KOPT-K1 (cell line): Measurements from ENCODE around the gene PRDM1.

Source experiments
- H3K27ac ChIP-seq: fragments of 200-600 bp; sonication (generic); 2 replicates; pipeline ENCODE4 v1.5.1; 2016; ENCODE audit warnings: antibody characterized with exemption, mild to moderate bottlenecking, low read depth, low read length; ENCODE audit not compliant: poor library complexity, severe bottlenecking
- H3K36me3 ChIP-seq: fragments of 200-600 bp; sonication (generic); 2 replicates; pipeline ENCODE4 v1.5.1; 2017; ENCODE audit warnings: antibody characterized with exemption, mild to moderate bottlenecking, low read length, moderate library complexity; ENCODE audit not compliant: insufficient read depth
- H3K9me3 ChIP-seq: fragments of 200-600 bp; sonication (generic); 2 replicates; pipeline ENCODE4 v1.5.1; 2017; ENCODE audit warnings: antibody characterized with exemption, low read length, mild to moderate bottlenecking; ENCODE audit not compliant: insufficient read depth, poor library complexity, severe bottlenecking

The PRDM1 gene

DNA sequence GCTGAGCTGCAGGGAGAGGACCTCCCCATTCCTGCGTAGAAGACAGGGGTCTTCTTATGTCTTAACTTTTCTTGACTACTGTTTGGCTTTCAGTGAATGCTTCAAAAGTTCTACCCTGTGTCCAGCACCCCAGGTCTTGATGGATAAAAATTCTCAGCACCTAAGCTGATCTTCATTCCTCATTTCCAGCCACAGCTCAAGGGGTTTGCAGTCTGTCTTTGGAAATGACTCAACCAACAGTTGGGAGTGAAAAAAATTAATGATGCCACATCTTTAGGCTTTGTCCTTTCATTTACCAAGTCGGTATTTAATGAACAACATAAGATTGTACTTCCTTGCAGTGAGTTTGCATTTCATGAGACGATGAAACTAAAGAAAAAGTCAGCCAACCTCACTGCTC, 40.3 kb downstream of the PRDM1 start:
- Histone ChIP-seq H3K27ac (no peak overlapping the region), H3K9me3 (no peaks in the 10 kb centered on the region), H3K36me3 (no peaks in the 10 kb centered on the region)

DNA sequence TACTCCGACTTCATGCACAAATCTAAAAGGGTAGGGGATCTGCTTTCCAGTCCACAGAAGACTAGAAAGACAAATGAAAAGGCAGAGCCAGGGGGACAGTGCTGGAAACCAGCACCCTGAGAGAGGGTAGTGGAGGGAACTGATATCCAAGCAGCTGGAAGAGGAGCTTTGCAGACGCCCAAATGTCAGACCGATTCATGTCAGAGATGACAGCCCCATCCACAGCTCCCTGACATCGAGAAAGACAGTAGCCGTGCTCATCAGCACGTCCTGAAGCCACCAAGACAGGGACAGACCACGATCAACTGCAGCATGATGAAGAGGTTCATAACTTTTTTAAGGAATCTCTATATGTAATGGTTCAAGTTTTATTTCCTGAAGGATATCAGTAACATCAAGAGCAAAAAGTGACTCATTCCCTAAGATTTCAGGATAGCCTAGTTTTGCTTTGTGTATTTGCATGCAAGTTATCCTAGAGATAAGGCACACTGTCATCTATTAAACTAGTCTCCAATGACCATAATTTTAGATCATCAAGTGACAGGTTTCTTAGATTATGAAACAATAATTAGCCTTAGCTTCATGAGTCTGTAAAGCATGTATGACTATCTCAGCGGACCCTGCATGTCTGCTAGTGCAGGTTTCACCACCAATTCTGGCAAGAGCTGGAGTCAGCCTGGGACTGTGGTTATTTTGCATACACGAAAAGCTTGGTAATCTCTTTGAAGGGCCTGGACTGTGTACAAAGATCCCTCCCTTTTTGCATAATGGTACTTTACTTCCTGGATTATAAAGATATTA, 43.0 kb downstream of the PRDM1 start:
- no peak overlapping the region for H3K27ac ChIP-seq
- no peaks in the 10 kb centered on the region for H3K36me3 ChIP-seq
- no peaks in the 10 kb centered on the region for H3K9me3 ChIP-seq

DNA sequence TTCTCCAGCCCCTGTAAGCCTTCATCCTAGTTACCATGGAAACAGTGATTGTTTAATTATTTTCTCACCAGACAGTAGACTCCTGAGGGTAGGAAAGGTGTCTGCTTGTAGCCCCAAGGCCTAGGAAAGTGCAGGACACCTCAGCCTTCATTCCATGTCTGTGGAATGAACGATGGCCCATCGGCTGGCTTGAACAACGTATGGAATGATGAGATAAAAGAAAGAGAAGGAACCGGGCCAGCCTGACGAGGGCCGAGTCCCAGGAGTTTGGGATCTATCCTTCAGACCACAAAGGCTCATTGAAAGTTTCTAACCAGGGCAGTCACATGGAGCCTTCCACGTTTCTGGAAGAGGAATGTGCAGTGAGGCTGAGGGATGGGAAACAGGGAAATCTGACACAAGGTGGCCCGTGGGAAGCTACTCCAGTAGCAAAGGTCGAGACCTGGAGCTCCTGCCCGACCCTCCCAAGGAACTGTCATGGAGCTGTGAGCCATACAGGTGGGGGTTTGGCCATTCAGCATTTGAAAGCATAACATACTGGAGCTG, 46.1 kb downstream of the PRDM1 start:
- H3K27ac ChIP-seq, result no peak overlapping the region
- no peaks in the 10 kb centered on the region for H3K9me3 ChIP-seq
- H3K36me3 ChIP-seq, result no peaks in the 10 kb centered on the region

DNA sequence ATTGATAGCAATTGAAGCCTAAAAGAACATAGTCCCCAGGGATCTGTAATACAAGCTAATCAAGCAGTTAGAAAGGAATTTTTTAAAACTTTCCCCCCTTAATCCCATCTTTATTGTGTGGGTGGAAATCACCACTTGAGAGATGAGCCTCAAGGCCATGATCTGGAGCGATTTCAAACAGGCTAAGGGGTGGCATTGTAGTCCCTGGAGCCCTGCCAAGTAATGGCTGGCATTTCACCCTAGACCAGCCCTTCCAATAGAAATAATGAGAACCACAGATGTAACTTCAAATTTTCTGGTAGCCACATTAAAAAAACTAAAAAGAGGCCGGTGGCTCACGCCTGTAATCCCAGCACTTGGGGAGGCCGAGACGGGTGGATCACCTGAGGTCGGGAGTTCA, 46.9 kb downstream of the PRDM1 start:
- H3K9me3 ChIP-seq, result no peaks in the 10 kb centered on the region
- H3K27ac ChIP-seq, result no peak overlapping the region
- no peaks in the 10 kb centered on the region for H3K36me3 ChIP-seq

DNA sequence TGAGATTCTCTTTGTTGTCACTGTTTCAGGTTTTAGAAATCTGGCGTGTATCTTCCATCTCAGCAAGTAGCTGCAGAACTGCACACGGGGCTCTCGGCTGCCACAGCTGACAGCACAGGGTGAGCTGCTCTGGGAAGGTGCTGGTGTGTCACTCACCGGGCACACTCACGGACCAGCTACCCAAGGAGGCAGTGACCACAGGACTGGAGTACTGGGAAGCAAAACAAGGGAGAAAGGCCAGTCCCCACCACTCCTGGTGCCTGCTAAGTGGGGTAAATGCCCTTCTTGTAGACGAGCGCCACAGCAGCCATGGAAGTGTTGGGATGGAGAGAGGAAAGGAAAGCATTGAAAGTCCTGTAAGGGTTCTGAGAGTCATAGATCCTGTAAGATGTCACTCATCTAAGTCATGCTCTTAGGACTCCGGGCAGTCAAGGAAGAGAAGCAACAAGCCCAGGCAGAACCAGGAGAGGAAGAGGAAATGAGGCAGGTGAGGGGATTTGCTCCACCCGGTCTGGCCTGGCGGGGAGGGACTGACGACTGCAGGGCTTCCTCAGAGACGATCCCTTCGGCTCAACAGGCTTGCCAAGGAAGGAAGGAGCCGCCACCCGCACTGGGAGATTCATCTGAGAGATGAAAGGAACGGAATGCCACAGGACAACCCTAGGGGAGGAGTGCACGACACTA, 48.1 kb downstream of the PRDM1 start:
- Histone ChIP-seq H3K27ac (no peak overlapping the region), H3K9me3 (no peaks in the 10 kb centered on the region), H3K36me3 (no peaks in the 10 kb centered on the region)

DNA sequence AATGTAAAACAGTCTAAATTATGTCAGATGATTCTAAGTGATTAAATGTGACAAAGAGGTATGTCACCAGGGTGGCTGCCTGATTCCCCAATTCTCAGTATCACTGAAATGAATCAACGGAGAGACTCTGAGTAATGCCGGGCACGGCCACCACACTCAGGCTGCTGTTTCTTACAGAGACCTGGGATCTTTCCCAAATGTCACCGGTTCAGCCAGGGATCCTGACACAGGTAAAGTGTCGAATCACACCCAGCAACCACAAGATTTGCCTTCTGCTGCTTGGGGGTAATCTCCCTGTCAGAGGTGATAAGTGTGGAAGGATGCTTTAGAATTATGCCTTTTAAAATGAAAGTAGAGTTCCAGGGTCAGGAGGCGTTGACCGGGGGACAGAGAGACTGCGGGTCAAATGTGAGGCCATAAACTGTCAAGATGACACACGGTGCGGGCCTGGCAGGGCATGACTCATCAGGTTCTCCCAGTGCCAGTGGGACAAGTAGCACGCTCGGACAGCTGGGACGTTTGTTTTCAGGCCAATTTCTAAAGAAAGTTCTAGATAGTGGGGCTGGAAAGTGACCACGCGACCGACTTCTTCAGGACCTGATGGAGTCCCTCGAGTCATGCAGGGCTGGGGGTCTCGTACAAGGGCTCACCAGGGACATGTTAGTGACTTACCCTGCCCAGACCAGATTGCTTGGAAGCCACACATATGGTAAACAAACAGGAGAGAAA, 48.9 kb downstream of the PRDM1 start:
- H3K27ac ChIP-seq, result no peak overlapping the region
- H3K36me3 ChIP-seq, result no peaks in the 10 kb centered on the region
- H3K9me3 ChIP-seq, result no peaks in the 10 kb centered on the region

DNA sequence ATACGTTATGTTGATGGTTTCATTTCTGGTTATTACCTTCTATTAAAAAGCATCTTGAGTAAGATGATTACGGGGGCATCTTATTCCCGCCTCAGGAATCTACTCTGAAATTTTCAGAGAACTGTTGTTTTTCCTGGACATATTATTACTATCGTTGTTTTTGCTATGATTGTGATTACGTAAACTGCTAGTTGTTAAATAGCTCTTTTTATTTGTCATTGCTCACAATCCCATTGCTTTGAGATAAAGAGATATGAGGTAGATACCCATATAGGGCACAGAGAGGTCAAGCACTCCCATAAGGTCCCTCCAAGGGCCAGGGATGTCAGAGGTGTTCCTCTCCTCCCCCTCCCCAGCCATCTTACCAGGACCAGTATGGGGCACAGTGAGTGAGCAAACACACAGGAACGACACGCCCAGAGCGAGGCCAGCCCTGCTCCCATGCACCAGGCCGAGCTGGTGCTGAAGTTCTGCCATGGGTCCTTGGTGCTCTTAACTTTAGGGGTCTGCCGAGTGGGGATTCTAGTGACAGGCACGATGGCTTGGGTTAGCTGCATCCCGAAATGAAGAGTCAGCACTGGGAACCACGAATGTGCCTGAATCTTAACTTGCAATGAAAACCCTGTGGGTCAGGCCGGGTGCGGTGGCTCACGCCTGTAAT, 49.9 kb downstream of the PRDM1 start:
- Histone ChIP-seq H3K27ac (no peak overlapping the region), H3K36me3 (no peaks in the 10 kb centered on the region), H3K9me3 (no peaks in the 10 kb centered on the region)

DNA sequence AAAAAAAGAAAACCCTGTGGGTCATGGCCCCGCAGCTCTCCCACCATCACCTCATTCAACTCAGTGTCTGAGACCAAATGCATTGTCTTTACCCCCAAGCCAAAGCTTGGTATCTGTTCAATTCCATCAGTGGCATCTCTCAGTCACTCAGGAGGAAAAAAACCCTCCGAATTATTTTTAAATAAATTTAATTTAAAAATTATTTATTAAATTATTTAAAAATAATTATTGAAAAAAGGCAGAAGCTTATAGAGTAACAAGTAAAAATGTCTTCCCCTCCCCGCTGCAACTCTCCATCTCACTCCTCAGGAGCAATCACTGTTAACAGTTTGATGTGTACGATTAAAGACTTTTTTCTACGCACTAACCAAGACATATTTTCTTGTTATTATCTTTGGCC, 50.7 kb downstream of the PRDM1 start:
- H3K9me3 ChIP-seq, result no peaks in the 10 kb centered on the region
- H3K36me3 ChIP-seq, result no peaks in the 10 kb centered on the region
- no peak overlapping the region for H3K27ac ChIP-seq

DNA sequence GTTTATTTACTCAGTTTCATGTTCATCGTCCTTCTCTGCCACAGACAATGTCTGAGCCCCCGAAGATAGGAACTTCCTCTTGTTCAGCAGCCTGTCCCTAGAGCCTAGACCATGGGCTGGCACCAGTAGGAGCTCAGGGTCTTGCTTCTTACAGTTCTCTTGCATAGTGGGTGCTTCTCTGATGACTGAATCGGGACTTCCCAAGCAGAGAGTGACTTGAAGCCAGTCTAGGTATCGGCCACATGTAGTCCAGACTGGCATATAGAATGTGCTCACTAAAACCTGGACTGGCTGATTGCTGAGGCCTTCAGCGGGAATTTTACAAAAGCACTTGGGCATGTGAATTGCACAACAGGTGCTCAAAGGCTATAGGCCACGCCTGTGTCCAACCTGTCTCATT, 52.0 kb downstream of the PRDM1 start:
- no peaks in the 10 kb centered on the region for H3K36me3 ChIP-seq
- H3K9me3 ChIP-seq, result no peaks in the 10 kb centered on the region
- no peak overlapping the region for H3K27ac ChIP-seq

DNA sequence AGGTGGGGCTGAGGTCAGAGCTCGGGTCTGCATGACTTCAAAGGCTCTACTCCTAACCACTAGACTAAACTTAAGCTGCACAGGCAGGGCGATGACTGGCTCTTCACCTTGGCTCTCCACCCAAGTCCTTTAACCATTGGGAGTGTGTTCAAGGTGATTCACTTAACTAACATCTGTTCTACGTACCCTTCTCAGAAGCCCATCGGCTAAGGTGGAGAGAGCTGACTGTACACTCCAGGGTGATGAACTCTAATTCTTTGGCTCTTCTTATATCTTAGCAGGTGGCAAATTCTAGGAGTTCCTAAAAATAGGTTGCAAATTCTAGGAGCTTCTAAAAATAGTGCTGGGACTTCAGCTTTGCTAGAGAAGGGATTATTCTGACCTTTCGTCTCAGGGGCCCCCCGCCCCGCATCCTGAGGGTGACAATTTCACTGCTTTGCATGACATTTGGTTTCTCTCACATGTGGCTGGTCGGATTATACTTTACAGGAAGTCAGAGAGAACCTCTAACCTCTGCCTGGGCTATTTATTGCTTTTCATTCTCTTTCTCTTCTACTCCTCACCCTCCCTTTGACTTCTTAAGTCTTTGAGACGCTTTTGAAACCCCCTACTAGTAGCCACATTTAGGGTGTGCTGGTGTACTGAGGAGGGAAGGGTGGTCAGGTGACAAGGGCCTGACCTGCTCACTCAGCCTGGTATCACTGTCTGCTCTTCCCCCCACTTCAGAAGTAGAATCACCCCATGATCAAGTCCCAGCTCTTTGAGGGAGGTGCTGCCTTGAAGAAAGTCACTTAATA, 55.5 kb downstream of the PRDM1 start:
- Histone ChIP-seq H3K27ac (peak overlapping the region; percentile 48), H3K36me3 (no peaks in the 10 kb centered on the region), H3K9me3 (no peaks in the 10 kb centered on the region)

DNA sequence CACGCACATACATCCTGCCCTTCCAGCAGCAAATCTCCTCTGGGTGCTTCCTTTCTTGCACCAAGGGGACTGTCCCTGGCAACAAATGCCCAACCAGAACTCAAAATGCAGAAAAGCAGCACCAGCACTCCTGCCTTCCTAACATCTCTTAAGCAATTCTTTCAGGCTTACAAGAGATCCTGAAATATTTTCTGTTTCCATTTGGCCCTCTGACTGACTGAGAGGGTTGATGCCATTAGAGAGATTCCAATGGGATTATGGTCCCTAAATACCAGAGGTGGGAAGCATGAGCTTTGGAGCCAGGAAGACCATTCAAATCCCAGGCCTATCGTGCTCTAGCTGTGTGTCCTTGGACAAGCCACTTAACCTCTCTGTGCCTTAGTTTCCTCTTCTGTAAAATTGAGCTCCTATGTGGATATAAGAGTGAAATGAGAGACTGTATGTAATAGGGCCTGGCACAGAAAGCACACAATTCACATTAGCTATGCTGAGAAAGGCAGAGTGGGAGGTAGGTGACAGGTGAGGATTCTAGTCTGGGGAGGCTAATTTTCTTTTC, 56.8 kb downstream of the PRDM1 start:
- no peaks in the 10 kb centered on the region for H3K36me3 ChIP-seq
- no peak overlapping the region for H3K27ac ChIP-seq
- H3K9me3 ChIP-seq, result no peaks in the 10 kb centered on the region

DNA sequence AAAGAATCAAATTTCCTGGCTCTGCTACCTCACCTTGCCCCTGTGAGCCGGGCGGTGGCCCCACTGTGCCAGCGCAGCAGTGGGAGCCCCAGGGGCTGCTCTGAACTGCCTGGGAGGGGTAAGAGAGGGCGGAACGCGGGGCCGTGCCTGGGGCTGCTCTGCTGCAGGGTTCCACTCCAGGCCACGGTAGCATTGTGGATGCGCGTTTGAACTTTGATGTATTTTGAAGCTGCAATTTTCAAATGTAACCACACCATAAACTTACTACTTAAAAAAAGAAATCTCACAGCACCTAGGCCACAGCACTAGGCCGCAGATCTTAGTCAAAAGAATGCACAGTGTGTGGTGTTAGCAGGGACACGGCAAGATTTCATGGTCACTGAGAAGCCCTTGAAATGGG, 57.5 kb downstream of the PRDM1 start:
- Histone ChIP-seq H3K36me3 (no peaks in the 10 kb centered on the region), H3K27ac (peak overlapping the region; percentile 43), H3K9me3 (no peaks in the 10 kb centered on the region)

DNA sequence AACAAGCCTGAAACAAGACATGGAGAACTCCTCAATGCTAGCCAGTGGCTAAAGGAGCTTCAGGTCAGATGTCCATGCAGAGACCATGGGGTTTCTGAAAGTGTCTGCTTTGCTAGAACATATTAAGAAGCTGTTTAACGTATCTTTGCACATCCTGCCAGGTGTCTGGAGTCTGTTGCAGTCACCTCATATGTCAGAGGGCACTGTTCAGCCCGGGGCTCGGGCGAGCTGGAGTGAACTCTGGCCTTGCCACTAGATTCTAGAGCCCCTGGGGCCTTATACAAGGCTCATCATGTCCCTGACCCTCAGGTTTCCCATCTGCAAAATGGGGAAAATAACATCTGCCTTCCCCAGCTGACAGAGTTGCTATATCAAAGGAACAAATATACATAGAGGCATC, 59.0 kb downstream of the PRDM1 start:
- H3K9me3 ChIP-seq, result no peaks in the 10 kb centered on the region
- H3K27ac ChIP-seq, result peak overlapping the region; percentile 62
- no peaks in the 10 kb centered on the region for H3K36me3 ChIP-seq

DNA sequence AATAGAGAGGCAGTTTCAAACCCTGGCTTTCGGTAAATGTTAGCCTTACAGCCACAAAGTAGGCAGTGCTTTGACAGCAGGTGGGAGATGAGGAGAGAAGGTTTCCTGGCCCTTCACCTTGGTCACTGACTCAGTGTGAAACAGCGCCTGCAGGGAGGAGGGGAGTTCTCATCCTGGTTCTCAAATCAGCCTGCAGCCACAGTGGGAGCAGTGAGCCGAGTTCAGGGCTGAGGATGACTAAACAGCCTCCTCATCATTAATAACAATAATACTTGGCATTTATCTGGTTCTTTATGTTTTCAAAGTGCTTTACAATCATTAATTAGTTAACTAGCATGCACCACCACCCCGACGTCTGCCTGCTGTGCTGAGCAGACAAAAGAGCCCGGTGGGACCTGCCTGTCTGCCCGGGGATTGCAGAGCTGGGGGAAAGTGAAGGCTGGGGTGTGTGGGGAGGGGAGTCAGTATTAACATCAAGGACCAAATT, 59.6 kb downstream of the PRDM1 start:
- no peaks in the 10 kb centered on the region for H3K9me3 ChIP-seq
- peak overlapping the region; percentile 62 for H3K27ac ChIP-seq
- no peaks in the 10 kb centered on the region for H3K36me3 ChIP-seq
